NCI-H524 (cell line): ENCODE data around the gene XPNPEP3.
"Not testable (repeated sequence)": the region's sequence is repeated elsewhere in the genome, so short reads cannot be mapped to it uniquely, and the experiment has no call there.

Source experiments
- DNase-seq, 2 experiments: peaks; one replicate each; lab custom pipeline; 2025; lab: John Stamatoyannopoulos, UW

XPNPEP3 gene

DNA sequence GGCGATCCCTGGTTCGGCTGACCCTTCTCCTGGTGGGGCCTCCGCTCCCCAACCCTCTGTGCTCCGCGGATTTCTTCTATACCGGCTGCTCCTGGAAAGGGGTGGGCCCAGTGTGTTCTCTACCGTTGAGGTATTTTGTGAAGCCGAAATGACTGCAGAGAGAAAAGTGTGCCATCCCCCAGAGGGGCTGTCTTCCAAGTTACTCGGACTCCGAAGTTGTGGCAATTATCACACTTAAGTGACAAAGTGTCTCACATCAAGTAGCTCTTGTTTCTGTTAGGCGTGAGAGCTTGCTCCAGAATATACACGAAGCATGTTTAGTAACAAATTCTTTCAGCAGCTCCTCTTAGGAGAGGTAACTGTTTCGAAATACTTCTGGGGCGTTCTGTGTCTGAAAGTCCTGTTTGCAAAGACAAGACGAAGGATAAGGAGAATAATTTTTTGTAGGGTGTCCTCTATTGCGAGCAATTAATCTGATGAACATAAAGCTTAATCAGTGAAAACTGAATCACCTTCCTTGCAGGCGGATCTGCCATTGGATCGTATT lies 434 bp downstream of the XPNPEP3 start:
- no peak for DNase-seq

DNA sequence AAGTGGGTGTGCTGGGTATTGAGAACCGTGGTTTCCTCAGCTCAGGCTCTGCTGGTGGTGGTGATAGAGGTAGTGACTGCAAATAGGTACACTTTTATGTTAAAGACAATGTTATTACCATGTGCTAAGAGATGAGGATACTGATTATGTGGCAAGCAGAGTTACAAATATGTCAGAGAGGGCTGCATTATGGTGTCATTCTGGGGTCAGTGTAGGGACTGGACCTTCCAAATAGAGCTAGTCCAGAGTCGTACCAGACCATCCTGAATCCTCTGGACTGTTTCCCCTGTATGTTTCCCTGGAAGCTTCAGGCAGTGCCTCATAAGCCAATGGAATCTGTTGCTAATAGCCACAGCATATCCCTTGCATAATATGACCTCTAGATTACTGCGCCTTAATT lies 5.1 kb downstream of the XPNPEP3 start, which contains the start of gene DNAJB7:
Gene DNAJB7 (minus strand): TSS at position 101 of the 400 bp plus-strand sequence. CDS start 119 bp downstream, outside the sequence.
- no peak for DNase-seq

DNA sequence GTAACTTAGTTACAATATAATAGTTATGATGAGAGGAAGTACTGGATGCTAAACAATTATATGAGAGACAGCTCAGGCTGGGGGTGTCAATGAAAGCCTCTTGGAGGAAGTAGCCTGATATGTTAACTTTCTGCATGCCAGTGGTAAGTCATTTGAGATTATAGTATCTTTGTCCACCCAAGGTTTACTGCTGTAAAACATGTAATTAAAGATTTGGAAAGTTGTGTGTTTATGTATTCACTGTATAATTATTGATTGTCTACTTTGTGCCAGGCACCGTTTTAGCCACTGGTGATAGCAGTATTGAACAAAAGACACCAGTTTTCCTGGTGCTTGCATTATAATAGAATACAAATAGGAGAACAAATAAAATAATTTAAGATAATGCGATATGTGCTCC lies 5.6 kb downstream of the XPNPEP3 start:
- no peak for DNase-seq

DNA sequence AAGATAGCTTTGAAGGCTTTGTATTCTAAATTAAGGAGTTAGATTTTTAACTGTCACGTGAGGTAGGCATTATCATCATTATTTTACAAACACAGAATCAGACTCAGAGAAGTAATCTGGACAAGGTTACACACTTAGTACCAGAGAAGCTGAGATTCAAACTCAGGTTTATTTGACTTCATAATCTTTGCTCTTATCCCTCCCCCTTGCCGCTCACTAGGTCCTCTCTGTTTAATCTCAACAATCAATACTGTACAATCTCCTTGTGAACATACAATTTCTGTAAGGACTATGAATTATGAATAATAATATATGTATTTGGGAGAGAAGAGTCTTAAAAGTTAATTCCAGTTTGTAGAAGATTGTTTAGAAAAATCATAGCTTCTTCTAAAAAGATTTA lies 10.2 kb downstream of the XPNPEP3 start:
- no peak for DNase-seq

DNA sequence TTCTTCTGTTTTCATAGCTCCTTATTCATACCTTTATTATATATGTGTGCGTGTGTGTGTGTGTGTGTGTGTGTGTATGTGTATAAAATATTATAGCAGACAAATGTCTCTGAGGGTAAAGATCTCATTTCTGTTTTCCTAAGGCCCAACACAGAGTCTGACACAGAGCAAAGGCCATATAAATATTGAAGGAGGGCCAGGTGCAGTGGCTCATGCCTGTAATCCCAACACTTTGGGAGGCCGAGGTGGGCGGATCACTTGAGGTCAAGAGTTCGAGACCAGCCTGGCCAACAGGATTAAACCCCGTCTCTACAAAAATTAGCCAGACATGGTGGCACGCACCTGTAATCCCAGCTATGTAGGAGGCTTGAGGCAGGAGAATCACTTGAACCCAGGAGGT lies 11.4 kb downstream of the XPNPEP3 start:
- DNase-seq = not testable (repeated sequence)

DNA sequence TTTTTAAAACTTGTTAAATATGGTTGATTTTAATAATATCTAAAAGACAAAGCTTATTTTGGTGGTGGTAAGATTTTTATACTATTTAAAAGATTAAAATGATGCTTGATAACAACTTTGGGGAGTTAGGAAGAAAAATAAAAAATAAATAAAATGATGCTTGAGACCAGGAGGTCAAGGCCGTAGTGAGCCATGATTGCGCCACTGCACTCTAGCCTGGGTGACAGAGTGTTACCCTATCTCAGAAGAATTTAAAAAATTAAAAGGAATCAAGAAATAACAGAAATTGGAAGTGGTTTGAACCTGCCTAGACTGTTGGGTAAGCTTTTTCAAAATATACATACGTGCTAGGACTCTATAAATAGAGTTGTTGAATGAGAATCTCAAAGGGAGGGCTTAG lies 17.1 kb downstream of the XPNPEP3 start:
- DNase-seq = no peak

DNA sequence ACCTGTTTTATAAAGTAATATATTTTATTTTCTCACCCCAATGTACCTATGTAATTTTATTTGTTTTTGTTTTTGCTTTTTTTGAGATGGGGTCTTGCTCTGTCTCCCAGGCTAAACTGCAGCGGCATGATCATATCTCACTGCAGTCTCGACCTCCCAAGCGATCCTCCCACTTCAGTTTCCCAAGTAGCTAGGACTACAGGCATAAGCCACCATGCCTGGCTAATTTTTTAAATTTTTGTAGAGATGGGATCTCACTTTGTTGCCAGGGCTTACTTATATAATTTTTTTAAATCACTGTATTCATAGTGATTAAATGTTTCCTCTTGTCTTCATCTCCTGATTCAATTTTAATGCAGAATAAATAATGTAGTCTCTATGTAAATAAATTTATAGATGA lies 18.2 kb downstream of the XPNPEP3 start:
- DNase-seq = no peak

DNA sequence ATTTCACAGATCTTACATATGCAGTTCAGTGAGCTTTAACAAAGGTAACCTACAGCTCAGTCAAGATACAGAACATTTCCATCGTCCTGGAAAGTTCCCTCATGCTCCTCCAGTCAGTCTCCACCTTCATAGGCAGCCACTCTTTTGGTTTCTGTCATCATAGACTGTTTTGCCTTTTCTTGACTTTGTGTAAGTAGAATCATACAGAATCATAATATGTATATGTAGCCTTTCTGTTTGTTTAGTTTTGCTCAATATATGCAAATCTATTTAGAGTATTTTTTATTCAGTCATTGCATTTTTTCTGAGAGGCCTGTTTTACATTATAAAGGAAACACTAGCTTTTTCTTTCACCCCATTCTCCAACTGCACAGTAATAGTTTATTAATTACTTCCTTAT lies 20.0 kb downstream of the XPNPEP3 start:
- DNase-seq = no peak

DNA sequence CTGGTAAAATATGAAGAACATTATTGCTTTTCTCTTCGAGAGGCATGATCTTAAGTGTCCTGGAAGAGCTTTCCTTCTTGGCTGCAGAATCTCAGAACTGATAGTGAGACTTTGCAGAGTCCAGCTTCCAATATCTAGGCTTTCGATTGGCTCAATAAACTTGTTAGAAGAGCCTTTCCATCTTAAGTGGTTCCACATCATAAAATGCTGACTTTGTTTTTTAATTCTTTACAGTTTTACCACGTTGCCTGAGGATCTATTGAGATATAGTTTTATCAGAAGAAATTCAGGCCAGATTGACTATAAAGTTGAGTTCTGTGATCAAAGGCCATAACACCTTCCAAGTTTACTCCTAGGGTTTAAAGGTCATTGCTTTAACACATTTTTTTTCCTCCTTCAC lies 20.5 kb downstream of the XPNPEP3 start:
- DNase-seq = no peak

DNA sequence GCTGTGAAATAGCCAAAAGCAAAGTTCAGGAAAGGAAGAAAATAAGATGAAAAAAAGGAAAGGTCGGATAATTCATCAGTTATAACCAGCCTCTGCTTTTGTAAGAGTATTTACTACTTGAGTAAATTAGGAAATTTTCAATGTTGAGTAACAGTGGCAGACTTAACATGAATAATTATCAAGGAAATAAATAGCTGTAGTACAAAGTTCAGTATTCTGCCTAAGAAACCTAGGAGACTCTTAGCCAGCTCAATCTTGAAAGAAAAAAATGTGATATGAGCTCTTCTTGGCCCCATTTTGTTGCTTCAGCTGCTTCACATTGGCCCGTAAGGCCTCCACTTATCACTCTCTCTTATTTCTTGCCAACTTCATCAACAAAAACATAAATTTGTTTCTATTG lies 22.0 kb downstream of the XPNPEP3 start:
- DNase-seq = no peak

DNA sequence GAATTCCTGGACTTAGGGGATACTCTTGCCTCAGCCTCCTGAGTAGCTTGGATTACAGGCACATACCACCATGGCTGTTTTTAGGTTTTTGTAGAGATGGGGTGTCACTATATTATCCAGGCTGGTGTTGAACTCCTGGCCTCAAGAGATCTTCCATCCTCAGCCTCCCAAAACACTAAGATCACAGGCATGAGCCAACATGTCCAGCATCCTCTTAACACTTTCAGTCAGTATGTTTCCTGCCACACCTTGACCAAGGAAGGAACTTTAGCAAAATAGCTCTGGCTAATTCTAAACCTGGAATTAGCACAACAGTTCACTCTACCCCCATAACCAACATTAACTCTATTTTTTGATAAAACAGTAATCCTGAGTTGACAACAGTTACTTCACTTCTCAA lies 32.2 kb downstream of the XPNPEP3 start:
- no peak for DNase-seq

DNA sequence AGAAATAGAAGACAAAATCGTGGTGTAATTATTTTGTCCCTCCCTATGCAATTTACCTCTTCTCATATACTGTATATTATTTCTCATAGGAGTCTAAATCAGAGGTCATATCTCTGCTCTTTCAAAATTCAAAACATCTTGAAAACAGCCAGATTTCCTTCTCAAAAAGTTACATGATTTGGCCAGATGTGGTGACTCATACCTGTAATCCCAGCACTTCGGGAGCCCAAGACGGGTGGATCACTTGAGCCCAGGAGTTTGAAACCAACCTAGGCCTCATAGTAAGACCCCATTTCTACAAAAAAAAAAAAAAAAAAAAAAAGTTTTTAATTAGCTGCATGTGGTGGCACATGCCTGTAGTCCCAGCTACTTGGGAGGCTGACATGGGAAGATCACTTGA lies 33.9 kb downstream of the XPNPEP3 start:
- no peak for DNase-seq

DNA sequence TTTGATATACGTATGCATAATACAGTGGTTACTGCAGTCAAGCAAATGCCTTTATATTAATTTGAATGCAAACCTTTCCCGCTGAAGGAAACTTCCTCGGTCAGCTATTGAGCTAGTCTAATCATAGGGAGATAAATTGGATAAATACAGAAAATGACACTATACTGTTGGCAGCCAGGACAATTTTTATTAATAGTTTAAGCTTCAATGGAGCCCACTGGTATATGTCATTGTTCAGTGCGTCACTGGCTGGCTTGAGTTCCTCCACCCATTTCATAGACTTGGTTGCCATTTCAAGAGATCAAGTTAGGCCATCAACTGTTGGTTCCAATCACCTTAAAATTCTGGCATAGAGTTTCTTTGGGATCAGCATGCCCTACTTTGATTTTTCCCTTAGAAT lies 37.5 kb downstream of the XPNPEP3 start:
- no peak for DNase-seq

DNA sequence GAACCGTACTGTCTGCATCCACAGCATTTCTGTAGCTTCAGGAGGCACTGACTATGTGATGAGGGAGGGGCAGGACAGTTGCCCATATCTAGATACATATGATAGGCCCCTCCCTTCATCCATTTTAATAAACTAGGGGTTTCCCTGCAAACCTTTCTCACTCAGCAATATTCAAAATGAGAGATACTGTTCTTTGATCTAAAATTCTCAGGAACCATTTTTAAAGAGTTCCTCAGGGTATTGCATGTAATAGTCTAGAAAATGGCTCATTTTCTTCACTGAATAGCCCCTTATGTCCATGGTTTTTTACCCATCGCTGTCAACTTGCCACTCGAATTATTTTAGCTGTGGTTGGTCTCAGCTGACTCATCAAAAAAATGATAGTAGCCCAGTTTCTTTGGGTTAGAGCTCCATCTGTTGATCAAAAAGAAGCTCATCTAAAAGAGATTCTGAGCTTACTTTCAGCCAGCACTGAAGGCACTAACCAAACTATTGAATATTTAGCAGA lies 42.0 kb downstream of the XPNPEP3 start:
- DNase-seq = peak; percentile 39 to 75

DNA sequence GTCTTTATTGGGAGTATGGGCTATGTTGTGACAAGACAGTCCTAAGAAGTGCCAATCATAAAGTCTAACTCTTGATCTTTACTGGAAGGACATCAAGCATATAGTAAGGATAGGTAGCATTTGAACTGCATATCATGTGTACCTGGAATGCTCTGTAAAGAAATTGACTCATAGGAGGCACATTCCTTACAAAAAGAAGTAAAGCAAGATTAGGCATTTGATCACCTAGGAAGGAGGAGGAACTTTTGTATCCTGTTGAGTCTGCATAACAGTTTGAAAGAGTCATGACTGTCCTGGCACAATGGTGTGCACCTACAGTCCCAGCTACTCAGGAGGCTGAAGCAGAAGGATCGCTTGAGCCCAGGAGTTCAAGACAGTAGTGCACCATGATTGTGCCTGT lies 47.2 kb downstream of the XPNPEP3 start:
- DNase-seq = no peak

DNA sequence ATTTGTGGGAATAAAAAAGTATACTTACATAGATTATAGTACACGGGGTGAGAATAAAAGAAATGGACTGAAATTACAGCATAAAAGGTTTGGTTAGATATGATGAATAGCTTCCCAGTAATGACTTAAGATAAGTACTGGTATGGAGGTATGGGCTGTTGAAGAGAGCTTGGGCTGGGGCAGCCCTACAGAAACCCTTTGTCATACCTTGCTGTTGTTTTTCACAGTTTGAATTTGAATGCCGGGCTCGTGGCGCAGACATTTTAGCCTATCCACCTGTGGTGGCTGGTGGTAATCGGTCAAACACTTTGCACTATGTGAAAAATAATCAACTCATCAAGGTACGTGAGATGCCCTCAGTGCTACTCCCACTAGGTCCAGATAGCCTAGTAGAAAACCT lies 51.9 kb downstream of the XPNPEP3 start:
- no peak for DNase-seq

DNA sequence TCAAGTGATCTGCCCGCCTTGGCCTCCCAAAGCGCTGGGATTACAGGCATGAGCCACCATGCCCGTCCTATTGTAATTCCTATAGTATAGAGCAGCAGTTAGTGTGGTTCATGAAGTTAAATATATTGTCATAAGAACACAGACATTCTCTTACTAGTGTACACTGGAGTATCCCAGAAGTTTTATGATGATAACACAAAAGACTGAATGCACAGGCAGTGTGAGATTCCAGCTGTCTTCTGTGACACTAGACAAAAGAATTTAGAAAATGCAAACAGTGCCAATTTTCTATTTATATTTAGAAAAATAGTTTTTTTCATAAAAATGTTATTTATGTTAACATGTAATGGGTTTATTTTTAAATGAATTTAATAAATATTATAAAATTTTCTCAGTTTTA lies 54.8 kb downstream of the XPNPEP3 start:
- DNase-seq = no peak

DNA sequence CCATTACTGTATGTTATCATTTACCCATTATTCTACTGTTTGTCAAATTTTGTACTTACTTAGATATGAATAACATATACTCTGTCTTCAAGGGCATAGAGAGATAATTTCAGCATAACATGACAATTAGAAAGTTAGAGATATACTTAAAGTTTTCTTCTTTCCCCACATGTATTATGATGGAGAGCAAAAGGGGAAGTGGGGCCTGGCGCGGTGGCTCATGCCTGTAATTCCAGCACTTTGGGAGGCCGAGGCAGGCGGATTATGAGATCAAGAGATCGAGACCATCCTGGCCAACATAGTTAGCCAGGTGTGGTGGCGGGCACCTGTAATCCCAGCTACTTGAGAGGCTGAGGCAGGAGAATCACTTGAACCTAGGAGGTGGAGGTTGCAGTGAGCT lies 56.0 kb downstream of the XPNPEP3 start:
- not testable (repeated sequence) for DNase-seq

DNA sequence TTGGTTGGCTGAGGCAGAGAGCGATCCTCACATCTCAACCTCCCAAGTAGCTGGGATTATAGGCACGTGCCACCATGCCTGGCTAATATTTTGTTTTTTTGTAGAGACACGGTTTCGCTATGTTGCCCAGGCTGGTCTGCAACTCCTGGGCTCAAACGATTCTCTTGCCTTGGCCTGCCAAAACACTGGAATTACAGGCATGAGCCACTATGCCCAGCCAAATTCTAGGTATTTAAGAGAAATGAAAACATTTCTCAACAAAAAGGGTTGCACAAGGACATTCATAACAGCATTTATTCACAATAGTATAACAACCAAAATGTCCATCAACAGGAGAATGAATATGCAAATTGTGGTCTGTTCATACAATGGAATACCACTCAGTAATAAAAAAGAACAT lies 62.5 kb downstream of the XPNPEP3 start:
- no peak for DNase-seq

DNA sequence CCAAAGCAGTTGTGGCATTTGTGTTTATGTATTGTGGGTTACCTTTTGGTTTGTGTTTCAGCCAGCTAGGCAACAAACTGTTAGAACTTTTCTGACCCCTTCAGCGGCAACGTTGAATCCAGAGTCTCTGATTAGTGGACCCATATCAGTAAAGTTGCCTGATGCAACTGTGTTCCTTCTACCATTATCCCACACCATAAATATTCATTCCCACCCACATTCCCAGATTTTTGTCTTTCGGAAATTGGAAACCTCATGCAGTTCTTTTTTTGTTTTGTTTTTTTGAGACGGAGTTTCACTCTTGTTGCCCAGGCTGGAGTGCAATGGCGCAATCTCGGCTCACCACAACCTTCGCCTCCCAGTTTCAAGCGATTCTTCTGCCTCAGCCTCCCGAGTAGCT lies 63.6 kb downstream of the XPNPEP3 start:
- no peak for DNase-seq

DNA sequence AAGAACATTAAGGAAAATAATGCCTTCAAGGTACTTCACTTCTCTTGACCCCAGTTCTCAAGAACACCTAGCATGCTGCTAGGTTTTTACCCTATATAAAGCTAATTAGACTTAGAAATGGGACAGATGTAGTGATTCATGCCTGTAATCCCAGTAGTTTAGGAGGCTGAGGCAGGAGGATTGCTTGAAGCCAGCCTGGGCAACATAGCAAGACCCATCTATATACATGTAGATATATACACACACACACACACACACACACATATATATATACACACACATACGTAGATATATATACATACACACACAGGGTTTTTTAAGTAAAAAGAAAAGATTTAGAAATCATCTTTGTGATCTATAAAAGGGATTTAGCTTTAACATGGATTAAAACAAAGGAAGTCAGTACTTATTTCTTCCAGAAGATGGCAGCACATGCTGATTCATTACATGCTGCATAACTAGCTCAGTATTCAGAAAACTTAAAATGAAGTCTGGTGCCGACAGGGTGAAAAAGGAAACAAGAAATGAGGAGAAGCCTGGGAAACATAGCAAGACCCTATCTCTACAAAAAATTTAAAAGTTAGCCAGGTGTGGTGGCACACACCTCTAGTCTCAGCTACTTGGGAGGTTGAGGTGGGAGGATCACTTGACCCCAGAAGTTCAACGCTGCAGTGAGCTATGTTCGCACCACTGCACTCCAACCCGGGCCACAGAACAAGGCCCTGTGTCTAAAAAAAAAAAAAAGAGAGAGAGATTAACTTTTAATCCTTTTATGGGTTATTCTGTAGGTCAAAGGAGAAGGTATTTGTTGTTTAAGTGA lies 65.7 kb downstream of the XPNPEP3 start:
- DNase-seq = peak; percentile 27 to 52

DNA sequence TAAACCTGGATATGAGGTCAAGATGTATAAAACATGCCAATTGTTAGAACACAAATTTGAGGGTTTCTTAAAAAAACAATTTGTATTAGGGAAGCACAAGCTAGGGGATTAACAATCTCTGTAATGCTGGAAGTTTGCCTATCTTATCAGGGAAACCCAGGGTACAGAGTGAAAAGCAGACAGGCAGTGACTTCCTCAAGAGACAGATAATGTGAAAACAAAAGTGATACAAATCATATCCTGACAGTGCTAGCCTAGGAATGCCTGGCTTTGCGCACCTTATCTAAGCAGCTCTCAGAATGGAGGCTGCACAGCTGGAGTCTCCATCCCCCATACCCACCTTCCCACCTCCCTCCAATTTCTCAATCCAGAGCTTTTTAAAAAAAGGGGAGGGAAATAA lies 71.7 kb downstream of the XPNPEP3 start:
- no peak for DNase-seq

DNA sequence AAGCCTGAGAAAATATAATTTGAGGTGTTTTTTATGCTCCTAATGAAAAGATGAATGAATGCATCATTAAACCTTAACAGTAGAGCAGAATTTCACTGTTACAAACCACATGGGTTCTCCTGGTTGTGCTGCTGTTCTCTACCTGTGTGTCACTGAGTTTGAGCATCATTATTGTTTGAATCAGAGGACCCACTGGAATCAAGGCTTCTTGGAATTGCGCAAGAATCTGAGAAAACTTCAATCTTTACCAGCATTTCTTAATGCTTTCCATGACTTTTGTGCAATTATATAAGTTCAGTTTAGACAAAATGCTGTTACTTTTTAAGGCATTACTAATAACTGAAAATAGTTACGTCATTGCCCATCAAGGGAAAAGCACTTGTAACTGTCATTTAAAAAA lies 75.4 kb downstream of the XPNPEP3 start:
- DNase-seq = no peak

DNA sequence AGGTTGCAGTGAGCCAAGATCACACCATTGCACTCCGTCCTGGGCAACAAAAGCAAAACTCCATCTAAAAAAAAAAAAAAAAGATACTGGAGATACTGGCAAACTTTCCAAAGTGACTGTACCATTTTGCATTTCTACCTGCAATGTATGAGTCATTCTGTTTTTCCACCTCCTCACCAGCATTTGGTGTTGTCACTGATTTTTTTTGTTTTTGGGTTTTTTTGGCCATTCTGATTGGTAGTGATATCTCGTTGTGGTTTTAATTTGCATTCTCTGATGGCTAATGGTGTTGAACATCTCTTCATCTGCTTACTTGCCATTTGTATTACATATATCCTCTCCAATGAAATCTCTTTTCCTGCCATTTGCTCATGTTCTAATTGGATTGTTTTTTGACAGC lies 82.3 kb downstream of the XPNPEP3 start:
- DNase-seq = no peak
